OCI-LY7 (cell line): ENCODE data around the gene RSU1. TPM values are rescaled to one million over a fixed set of nuclear protein-coding genes. Genes with fewer than 3 reads are reported as not detected.

Experiments
- BruUV-seq: library from RNA; stranded (reverse); fragments of 400-500 nt; replicated peaks from 2 replicates; lab custom pipeline; 2021; lab: Mats Ljungman, UMichigan
- CTCF ChIA-PET: fragments of 300-600 bp; sonication (Branson Sonifier 250); formaldehyde crosslinking; loops from one replicate; lab custom pipeline; 2022; ENCODE audit warnings: antibody characterized with exemption; ENCODE audit not compliant: unreplicated experiment; lab: Charles Lee
- POLR2A ChIA-PET: fragments of 300-600 bp; sonication (Branson Sonifier 250); formaldehyde crosslinking; loops from one replicate; lab custom pipeline; 2022; ENCODE audit warnings: antibody characterized with exemption; lab: Charles Lee
- DNase-seq: peaks from one replicate; pipeline ENCODE4 v3.0.0-alpha.2; 2015; ENCODE audit warnings: low spot score
- H2AFZ ChIP-seq: fragments of 200-600 bp; sonication (generic), shearing (Covaris generic); 2 replicates; pipeline ENCODE4 v1.6.1; 2014; ENCODE audit warnings: mild to moderate bottlenecking, antibody characterized with exemption, low read length, moderate library complexity
- H3K27ac ChIP-seq: fragments of 200-600 bp; sonication (generic); 2 replicates; pipeline ENCODE4 v1.5.1; 2014; ENCODE audit warnings: mixed run types, low read depth, mild to moderate bottlenecking, moderate library complexity, low read length, inconsistent platforms; ENCODE audit not compliant: poor library complexity, severe bottlenecking
- H3K36me3 ChIP-seq: fragments of 200-600 bp; sonication (generic); 2 replicates; pipeline ENCODE4 v1.6.1; 2014; ENCODE audit warnings: mild to moderate bottlenecking, antibody characterized with exemption, low read length, moderate library complexity, mixed read lengths; ENCODE audit not compliant: insufficient read depth
- H3K4me1 ChIP-seq: fragments of 200-600 bp; sonication (generic); 2 replicates; pipeline ENCODE4 v1.5.1; 2014; ENCODE audit warnings: mild to moderate bottlenecking, low read length; ENCODE audit not compliant: insufficient read depth, poor library complexity, severe bottlenecking
- H3K4me2 ChIP-seq: fragments of 200-600 bp; sonication (generic); 2 replicates; pipeline ENCODE4 v1.6.1; 2014; ENCODE audit warnings: mild to moderate bottlenecking, low read length
- H3K4me3 ChIP-seq: fragments of 200-600 bp; sonication (generic); 2 replicates; pipeline ENCODE4 v1.5.1; 2014; ENCODE audit warnings: mild to moderate bottlenecking, low read depth, low read length; ENCODE audit not compliant: poor library complexity, severe bottlenecking
- H3K79me2 ChIP-seq: fragments of 200-600 bp; sonication (generic); 2 replicates; pipeline ENCODE4 v1.6.1; 2016; ENCODE audit warnings: low read depth, mild to moderate bottlenecking, low read length, moderate library complexity, mixed read lengths; ENCODE audit not compliant: insufficient read depth
- H3K9me2 ChIP-seq: fragments of 200-600 bp; sonication (generic); 2 replicates; pipeline ENCODE4 v1.6.1; 2016; ENCODE audit warnings: mild to moderate bottlenecking, low read length, mixed read lengths; ENCODE audit not compliant: insufficient read depth
- H3K9me3 ChIP-seq: fragments of 200-600 bp; sonication (generic); 2 replicates; pipeline ENCODE4 v1.6.1; 2014; ENCODE audit warnings: mild to moderate bottlenecking, mixed run types, low read length, mixed read lengths
- H4K20me1 ChIP-seq: fragments of 200-600 bp; sonication (generic); 2 replicates; pipeline ENCODE4 v1.6.1; 2014; ENCODE audit warnings: mild to moderate bottlenecking, antibody characterized with exemption, low read length, moderate library complexity, mixed read lengths; ENCODE audit not compliant: insufficient read depth
- EZH2phosphoT487 ChIP-seq: fragments of 200-600 bp; sonication (generic); IDR thresholded peaks from 2 replicates; pipeline ENCODE4 v1.6.1; 2018; ENCODE audit warnings: low read depth, borderline replicate concordance, mild to moderate bottlenecking, mixed run types, antibody characterized with exemption, low read length, moderate library complexity, mixed read lengths
- intact Hi-C: fragments of 100-400 bp; cut with micrococcal nuclease; formaldehyde crosslinking; loops from one replicate; pipeline ENCODE4 v1.10.0; 2022; ENCODE audit not compliant: unreplicated experiment
- total RNA-seq, 2 experiments: library from RNA; depleted of rRNA in 1 of 2; stranded (reverse); fragments of >200 nt in 1 of 2; shearing (Covaris generic) in 1 of 2; gene quantifications; 2 replicates each; pipeline ENCODE4 v1.2.3, GENCODE V29; 2014 to 2022
- TF ChIP-seq, protein P1 (sequence below): fragments of 200-600 bp; sonication (generic); conservative IDR thresholded peaks from 2 replicates; pipeline ENCODE4 v1.5.1; 2014; ENCODE audit warnings: mild to moderate bottlenecking, antibody characterized with exemption, low read length, moderate library complexity, mixed read lengths

Gene RSU1
- total RNA-seq, 2 experiments from 2014 or later: 25.3 to 31.1 TPM

DNA sequence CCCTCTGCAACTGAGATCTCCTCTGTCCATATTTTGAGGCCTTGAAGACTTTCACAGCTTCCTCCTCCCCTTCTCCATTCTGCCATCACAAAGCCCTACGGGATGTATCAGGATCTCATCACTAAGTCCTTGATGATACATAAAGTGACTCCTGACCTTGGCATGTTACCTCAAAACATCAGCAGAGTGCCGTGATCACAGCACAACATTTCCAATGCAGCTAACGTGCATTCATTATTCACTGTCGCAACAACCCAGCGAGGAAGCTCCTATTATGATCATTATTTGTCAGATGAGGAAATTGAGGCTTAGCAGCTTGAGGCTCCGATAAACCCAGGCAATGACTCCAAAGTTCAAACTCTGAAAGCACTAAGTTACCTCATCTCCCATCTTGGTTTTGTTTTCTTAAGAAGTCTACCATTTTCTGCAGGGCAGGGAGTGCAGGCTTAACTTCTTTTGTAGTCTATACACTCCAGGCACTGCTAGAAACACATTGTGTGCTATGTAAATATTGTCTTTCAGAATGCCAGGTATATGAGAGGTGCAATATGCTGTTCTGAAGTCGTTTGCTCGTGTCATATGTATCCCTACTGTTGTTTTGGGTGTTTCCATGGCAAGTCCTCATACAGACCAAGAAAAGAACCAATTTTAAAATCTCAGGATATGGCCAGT, 215.0 kb downstream of the RSU1 start:
- H3K9me2 ChIP-seq: no peaks in the 10 kb centered on the region
- no peaks in the 10 kb centered on the region for H4K20me1 ChIP-seq
- no peaks in the 10 kb centered on the region for H3K36me3 ChIP-seq
- no peaks in the 10 kb centered on the region for H3K9me3 ChIP-seq
- BruUV-seq: no TSS peak
- POLR2A ChIA-PET: interaction anchor here (0.6 kb wide), 1 partner anchor 1157 kb away, joined by 3 read pairs; no protein-coding TSS in a partner anchor
- no peak overlapping the region for H3K27ac ChIP-seq
- no peaks in the 10 kb centered on the region for H3K79me2 ChIP-seq
- TF ChIP-seq, protein P1, sequence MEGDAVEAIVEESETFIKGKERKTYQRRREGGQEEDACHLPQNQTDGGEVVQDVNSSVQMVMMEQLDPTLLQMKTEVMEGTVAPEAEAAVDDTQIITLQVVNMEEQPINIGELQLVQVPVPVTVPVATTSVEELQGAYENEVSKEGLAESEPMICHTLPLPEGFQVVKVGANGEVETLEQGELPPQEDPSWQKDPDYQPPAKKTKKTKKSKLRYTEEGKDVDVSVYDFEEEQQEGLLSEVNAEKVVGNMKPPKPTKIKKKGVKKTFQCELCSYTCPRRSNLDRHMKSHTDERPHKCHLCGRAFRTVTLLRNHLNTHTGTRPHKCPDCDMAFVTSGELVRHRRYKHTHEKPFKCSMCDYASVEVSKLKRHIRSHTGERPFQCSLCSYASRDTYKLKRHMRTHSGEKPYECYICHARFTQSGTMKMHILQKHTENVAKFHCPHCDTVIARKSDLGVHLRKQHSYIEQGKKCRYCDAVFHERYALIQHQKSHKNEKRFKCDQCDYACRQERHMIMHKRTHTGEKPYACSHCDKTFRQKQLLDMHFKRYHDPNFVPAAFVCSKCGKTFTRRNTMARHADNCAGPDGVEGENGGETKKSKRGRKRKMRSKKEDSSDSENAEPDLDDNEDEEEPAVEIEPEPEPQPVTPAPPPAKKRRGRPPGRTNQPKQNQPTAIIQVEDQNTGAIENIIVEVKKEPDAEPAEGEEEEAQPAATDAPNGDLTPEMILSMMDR: no peak
- TF ChIP-seq EZH2phosphoT487: no peak
- H3K4me1 ChIP-seq: no peaks in the 10 kb centered on the region
- H3K4me2 ChIP-seq: no peak overlapping the region
- CTCF ChIA-PET: interaction anchor here (0.6 kb wide), 1 partner anchor 810 kb away, joined by 3 read pairs; no protein-coding TSS in a partner anchor
- H2AFZ ChIP-seq: no peak overlapping the region
- no peak for DNase-seq
- H3K4me3 ChIP-seq: no peak overlapping the region
- intact Hi-C loops: no loop called here

DNA sequence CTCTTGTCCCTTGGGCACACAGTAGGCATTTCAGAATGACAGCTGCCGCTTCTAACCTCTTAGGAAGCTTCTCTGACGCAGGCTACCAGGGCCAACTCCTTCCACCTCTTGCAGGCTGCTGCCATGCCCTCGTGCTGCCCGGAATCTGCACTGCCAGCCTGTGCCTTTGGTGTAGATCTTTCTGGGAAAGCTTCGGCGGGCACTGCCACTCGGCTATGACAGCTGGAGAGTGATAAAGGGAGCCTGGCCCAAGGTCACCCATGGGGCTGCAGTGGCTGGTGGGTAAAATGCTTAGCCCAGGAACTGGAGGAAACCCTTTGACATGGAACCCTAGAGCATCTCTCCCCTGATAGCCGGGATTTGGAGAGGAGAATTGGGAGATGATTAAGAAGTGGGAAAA, 217.6 kb downstream of the RSU1 start:
- Histone ChIP-seq H3K9me3 (no peaks in the 10 kb centered on the region), H3K79me2 (no peaks in the 10 kb centered on the region), H3K4me1 (no peaks in the 10 kb centered on the region), H3K4me3 (no peak overlapping the region), H2AFZ (no peak overlapping the region), H3K36me3 (no peaks in the 10 kb centered on the region), H4K20me1 (no peaks in the 10 kb centered on the region), H3K9me2 (no peaks in the 10 kb centered on the region), H3K27ac (no peak overlapping the region), H3K4me2 (no peak overlapping the region)
- DNase-seq: no peak
- ChIA-PET POLR2A (no interaction called here), CTCF (no interaction called here)
- BruUV-seq: no TSS peak
- intact Hi-C loops: no loop called here
- TF ChIP-seq EZH2phosphoT487: no peak
- TF ChIP-seq, protein P1: no peak

DNA sequence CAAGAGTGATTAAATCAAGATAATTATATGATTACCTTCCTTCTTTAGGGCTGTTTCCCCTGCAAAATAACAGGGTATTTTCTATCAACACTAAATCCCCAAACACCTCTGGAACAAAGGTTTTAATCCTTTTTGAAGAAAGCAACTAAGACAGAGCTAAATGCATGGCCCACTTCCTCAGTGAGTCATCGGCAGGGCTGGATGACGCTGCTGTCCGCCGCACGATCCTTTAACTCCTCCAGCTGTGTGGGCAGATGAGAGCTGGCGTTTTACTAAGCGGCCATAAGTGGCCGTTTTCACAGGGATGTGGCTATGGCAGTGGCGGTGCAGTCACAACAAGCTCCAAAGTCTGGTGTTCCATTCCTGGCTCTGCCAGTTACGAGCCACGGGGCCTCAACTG, 219.6 kb downstream of the RSU1 start:
- TF ChIP-seq, protein P1: no peak
- no peak for TF ChIP-seq EZH2phosphoT487
- no peak overlapping the region for H3K4me3 ChIP-seq
- intact Hi-C loops: no loop called here
- CTCF ChIA-PET: no interaction called here
- no peaks in the 10 kb centered on the region for H3K36me3 ChIP-seq
- H3K79me2 ChIP-seq: no peaks in the 10 kb centered on the region
- no peak overlapping the region for H2AFZ ChIP-seq
- H3K9me3 ChIP-seq: no peaks in the 10 kb centered on the region
- no peaks in the 10 kb centered on the region for H3K4me1 ChIP-seq
- no peaks in the 10 kb centered on the region for H4K20me1 ChIP-seq
- no TSS peak for BruUV-seq
- no peak overlapping the region for H3K27ac ChIP-seq
- DNase-seq: no peak
- H3K9me2 ChIP-seq: no peaks in the 10 kb centered on the region
- no peak overlapping the region for H3K4me2 ChIP-seq
- POLR2A ChIA-PET: no interaction called here
